Testis (tissue), 2 donors: ENCODE measurements around the gene FCAR.

Source experiments
- POLR2A ChIP-seq: fragments of 450-650 bp; IDR thresholded peaks from one replicate; pipeline ENCODE4 v1.6.1; 2017; ENCODE audit warnings: antibody characterized with exemption, mild to moderate bottlenecking, moderate library complexity
- TF ChIP-seq, protein P1 (sequence below), 3 experiments: fragments of 450-650 bp in 2 of 3; fragments of 200-600 bp in 1 of 3; sonication (generic) in 1 of 3; IDR thresholded peaks; one replicate each; pipeline ENCODE4 v1.5.1; 2016 to 2019; ENCODE audit warnings: antibody characterized with exemption in 3 of 3, mild to moderate bottlenecking in 2 of 3, moderate library complexity in 1 of 3

DNA sequence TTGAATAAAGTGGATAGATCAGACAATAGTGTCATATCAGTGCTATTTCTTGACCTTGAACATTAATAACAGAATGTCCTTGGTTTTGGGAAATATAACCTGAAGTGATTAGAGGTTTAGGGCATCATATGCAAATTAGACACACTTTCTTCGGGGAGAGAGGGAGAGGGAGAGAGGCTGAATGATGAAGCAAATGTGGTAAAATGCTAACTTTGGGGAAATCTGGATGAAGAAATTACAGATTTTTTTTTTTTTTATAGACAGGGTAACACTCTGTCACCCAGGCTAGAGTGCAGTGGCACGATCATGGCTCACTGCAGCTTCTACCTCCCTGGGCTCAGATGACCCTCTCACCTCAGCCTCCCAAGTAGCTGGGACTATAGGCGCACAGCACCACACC, 28.0 kb downstream of the FCAR start:
- TF ChIP-seq, protein P1, sequence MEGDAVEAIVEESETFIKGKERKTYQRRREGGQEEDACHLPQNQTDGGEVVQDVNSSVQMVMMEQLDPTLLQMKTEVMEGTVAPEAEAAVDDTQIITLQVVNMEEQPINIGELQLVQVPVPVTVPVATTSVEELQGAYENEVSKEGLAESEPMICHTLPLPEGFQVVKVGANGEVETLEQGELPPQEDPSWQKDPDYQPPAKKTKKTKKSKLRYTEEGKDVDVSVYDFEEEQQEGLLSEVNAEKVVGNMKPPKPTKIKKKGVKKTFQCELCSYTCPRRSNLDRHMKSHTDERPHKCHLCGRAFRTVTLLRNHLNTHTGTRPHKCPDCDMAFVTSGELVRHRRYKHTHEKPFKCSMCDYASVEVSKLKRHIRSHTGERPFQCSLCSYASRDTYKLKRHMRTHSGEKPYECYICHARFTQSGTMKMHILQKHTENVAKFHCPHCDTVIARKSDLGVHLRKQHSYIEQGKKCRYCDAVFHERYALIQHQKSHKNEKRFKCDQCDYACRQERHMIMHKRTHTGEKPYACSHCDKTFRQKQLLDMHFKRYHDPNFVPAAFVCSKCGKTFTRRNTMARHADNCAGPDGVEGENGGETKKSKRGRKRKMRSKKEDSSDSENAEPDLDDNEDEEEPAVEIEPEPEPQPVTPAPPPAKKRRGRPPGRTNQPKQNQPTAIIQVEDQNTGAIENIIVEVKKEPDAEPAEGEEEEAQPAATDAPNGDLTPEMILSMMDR (IDR thresholded peaks at IDR 0.05) = no peak
- no peak for TF ChIP-seq POLR2A
